Liver (tissue), 9 donors: ENCODE data around the gene ZNF440. TPM values are rescaled to one million over a fixed set of nuclear protein-coding genes. Genes with fewer than 3 reads are reported as not detected.

ENCODE experiments used
- DNase-seq: peaks from one replicate; pipeline ENCODE4 v3.0.0-alpha.2; 2017; ENCODE audit warnings: low spot score
- H3K27ac ChIP-seq, 2 donors: one replicate each; pipeline ENCODE4 v1.7.0; 2013; ENCODE audit warnings: inconsistent platforms in 2 of 2, low read length in 2 of 2, control low read depth in 1 of 2, low read depth in 1 of 2, mild to moderate bottlenecking in 1 of 2
- H3K27me3 ChIP-seq, 4 donors: one replicate each; pipeline versions ENCODE4 v1.6.1 to v1.7.0; 2013; ENCODE audit warnings: low read length in 3 of 4, inconsistent platforms in 1 of 4, mild to moderate bottlenecking in 1 of 4, moderate library complexity in 1 of 4; ENCODE audit not compliant: control insufficient read depth in 4 of 4, insufficient read depth in 4 of 4
- H3K36me3 ChIP-seq, 4 donors: one replicate each; pipeline versions ENCODE4 v1.6.1 to v1.7.0; 2013; ENCODE audit warnings: low read length in 3 of 4, mild to moderate bottlenecking in 3 of 4, low read depth in 1 of 4, moderate library complexity in 1 of 4; ENCODE audit not compliant: control insufficient read depth in 4 of 4, insufficient read depth in 3 of 4
- H3K4me1 ChIP-seq, 4 donors: one replicate each; pipeline versions ENCODE4 v1.6.1 to v1.7.0; 2013; ENCODE audit warnings: low read length in 3 of 4, mild to moderate bottlenecking in 3 of 4, moderate library complexity in 1 of 4; ENCODE audit not compliant: control insufficient read depth in 4 of 4, insufficient read depth in 4 of 4
- H3K4me3 ChIP-seq, 3 donors: one replicate each; pipeline versions ENCODE4 v1.6.1 to v1.7.0; 2013; ENCODE audit warnings: low read length in 3 of 3, control low read depth in 1 of 3, low read depth in 1 of 3, mild to moderate bottlenecking in 1 of 3
- H3K9ac ChIP-seq, 2 donors: one replicate each; pipeline ENCODE4 v1.7.0; 2013; ENCODE audit warnings: low read length in 2 of 2, mild to moderate bottlenecking in 2 of 2, moderate library complexity in 2 of 2, control low read depth in 1 of 2, low read depth in 1 of 2
- H3K9me3 ChIP-seq, 4 donors: one replicate each; pipeline versions ENCODE4 v1.6.1 to v1.7.0; 2013; ENCODE audit warnings: low read length in 3 of 4; ENCODE audit not compliant: control insufficient read depth in 4 of 4
- EGR1 ChIP-seq, 2 donors: IDR thresholded peaks; 2 replicates each; pipeline ENCODE4 v1.6.1; 2016 to 2018; ENCODE audit warnings: antibody characterized with exemption in 2 of 2, low read depth in 2 of 2
- FOXA2 ChIP-seq: IDR thresholded peaks from 2 replicates; pipeline ENCODE4 v1.6.1; 2016; ENCODE audit warnings: antibody characterized with exemption
- GABPA ChIP-seq, 2 donors: IDR thresholded peaks in 1 of 2; conservative IDR thresholded peaks in 1 of 2; 2 replicates each; pipeline ENCODE4 v1.6.1; 2016; ENCODE audit warnings: antibody characterized with exemption in 2 of 2, mild to moderate bottlenecking in 1 of 2, moderate library complexity in 1 of 2
- HNF4A ChIP-seq, 2 donors: conservative IDR thresholded peaks; 2 replicates each; pipeline ENCODE4 v1.6.1; 2016; ENCODE audit warnings: antibody characterized with exemption in 2 of 2, mild to moderate bottlenecking in 2 of 2
- HNF4G ChIP-seq: IDR thresholded peaks from 2 replicates; pipeline ENCODE4 v1.6.1; 2016; ENCODE audit warnings: antibody characterized with exemption
- JUND ChIP-seq, 2 donors: IDR thresholded peaks; 2 replicates each; pipeline ENCODE4 v1.6.1; 2016; ENCODE audit warnings: antibody characterized with exemption in 2 of 2
- NR2F2 ChIP-seq: IDR thresholded peaks from 2 replicates; pipeline ENCODE4 v1.6.1; 2016; ENCODE audit warnings: antibody characterized with exemption
- RAD21 ChIP-seq, 2 donors: IDR thresholded peaks; 2 replicates each; pipeline ENCODE4 v1.6.1; 2016; ENCODE audit warnings: antibody characterized with exemption in 2 of 2, mild to moderate bottlenecking in 2 of 2
- RXRA ChIP-seq, 2 donors: IDR thresholded peaks; 2 replicates each; pipeline ENCODE4 v1.6.1; 2017 to 2018; ENCODE audit warnings: antibody characterized with exemption in 2 of 2, mild to moderate bottlenecking in 1 of 2
- SP1 ChIP-seq: IDR thresholded peaks from 2 replicates; pipeline ENCODE4 v1.6.1; 2018; ENCODE audit warnings: antibody characterized with exemption, mild to moderate bottlenecking
- TAF1 ChIP-seq: conservative IDR thresholded peaks from 2 replicates; pipeline ENCODE4 v1.6.1; 2016; ENCODE audit warnings: antibody characterized with exemption, mild to moderate bottlenecking
- YY1 ChIP-seq: IDR thresholded peaks from 2 replicates; pipeline ENCODE4 v1.6.1; 2016; ENCODE audit warnings: antibody characterized with exemption, mild to moderate bottlenecking
- WGBS: extraction: QIAGEN DNeasy Blood & Tissue Kit; methylation state at CpG from one replicate; pipeline ENCODE4 v1.1.7; 2013; 5-methylcytosine and 5-hydroxymethylcytosine counted together
- polyA plus RNA-seq, 2 donors: library from polyadenylated mRNA; stranded (reverse) in 1 of 2; unstranded in 1 of 2; fragments of 200-250 nt in 1 of 2; fragments of >200 nt in 1 of 2; fragmentation: Nextera tagmentation in 1 of 2; extraction: Ambion mirVana in 1 of 2; gene quantifications; one replicate each; pipeline versions ENCODE4 v1.2.1 to v1.2.3, GENCODE V29; 2013 to 2015
- total RNA-seq, 2 donors: library from RNA; depleted of rRNA; stranded (reverse); fragments of >200 nt; gene quantifications; one replicate each; pipeline ENCODE4 v1.2.3, GENCODE V29; 2014
- TF ChIP-seq, protein P1 (sequence below): fragments of 150-350 bp; IDR thresholded peaks from 2 replicates; pipeline ENCODE4 v1.5.1; 2017; ENCODE audit warnings: improper control_type of control experiment, low read depth, low read length; ENCODE audit not compliant: missing input control
- TF ChIP-seq, protein P2 (sequence below): IDR thresholded peaks from 2 replicates; pipeline ENCODE4 v1.6.1; 2016; ENCODE audit warnings: antibody characterized with exemption, mild to moderate bottlenecking
- TF ChIP-seq, protein P3 (sequence below): IDR thresholded peaks from 2 replicates; pipeline ENCODE4 v1.6.1; 2016; ENCODE audit warnings: antibody characterized with exemption
- TF ChIP-seq, protein P4 (sequence below): IDR thresholded peaks from 2 replicates; pipeline ENCODE4 v1.6.1; 2016; ENCODE audit warnings: antibody characterized with exemption
- TF ChIP-seq, protein P5 (sequence below): IDR thresholded peaks from 2 replicates; pipeline ENCODE4 v1.6.1; 2016; ENCODE audit warnings: antibody characterized with exemption
- donor health status: healthy.
- donor health status: healthy.
- donor health status: healthy.
- donor health status: healthy.
- donor health status: healthy.

ZNF440 gene
- total and polyA plus RNA-seq, 4 donors = 1.3 to 8.5 (median 4.3) TPM

- H3K4me1 ChIP-seq = peaks cover 0 to 2% (median 0%) of the 10 kb centered on the region in 4 donors
- TF ChIP-seq SP1 (no peak), YY1 (no peak), RXRA (IDR thresholded peaks at IDR 0.05) (no peak), HNF4A (conservative IDR thresholded peaks at IDR 0.05) (no peak), RAD21 (IDR thresholded peaks at IDR 0.05) (no peak)
- TF ChIP-seq, protein P1, sequence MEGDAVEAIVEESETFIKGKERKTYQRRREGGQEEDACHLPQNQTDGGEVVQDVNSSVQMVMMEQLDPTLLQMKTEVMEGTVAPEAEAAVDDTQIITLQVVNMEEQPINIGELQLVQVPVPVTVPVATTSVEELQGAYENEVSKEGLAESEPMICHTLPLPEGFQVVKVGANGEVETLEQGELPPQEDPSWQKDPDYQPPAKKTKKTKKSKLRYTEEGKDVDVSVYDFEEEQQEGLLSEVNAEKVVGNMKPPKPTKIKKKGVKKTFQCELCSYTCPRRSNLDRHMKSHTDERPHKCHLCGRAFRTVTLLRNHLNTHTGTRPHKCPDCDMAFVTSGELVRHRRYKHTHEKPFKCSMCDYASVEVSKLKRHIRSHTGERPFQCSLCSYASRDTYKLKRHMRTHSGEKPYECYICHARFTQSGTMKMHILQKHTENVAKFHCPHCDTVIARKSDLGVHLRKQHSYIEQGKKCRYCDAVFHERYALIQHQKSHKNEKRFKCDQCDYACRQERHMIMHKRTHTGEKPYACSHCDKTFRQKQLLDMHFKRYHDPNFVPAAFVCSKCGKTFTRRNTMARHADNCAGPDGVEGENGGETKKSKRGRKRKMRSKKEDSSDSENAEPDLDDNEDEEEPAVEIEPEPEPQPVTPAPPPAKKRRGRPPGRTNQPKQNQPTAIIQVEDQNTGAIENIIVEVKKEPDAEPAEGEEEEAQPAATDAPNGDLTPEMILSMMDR = no peak
- TF ChIP-seq, protein P2, sequence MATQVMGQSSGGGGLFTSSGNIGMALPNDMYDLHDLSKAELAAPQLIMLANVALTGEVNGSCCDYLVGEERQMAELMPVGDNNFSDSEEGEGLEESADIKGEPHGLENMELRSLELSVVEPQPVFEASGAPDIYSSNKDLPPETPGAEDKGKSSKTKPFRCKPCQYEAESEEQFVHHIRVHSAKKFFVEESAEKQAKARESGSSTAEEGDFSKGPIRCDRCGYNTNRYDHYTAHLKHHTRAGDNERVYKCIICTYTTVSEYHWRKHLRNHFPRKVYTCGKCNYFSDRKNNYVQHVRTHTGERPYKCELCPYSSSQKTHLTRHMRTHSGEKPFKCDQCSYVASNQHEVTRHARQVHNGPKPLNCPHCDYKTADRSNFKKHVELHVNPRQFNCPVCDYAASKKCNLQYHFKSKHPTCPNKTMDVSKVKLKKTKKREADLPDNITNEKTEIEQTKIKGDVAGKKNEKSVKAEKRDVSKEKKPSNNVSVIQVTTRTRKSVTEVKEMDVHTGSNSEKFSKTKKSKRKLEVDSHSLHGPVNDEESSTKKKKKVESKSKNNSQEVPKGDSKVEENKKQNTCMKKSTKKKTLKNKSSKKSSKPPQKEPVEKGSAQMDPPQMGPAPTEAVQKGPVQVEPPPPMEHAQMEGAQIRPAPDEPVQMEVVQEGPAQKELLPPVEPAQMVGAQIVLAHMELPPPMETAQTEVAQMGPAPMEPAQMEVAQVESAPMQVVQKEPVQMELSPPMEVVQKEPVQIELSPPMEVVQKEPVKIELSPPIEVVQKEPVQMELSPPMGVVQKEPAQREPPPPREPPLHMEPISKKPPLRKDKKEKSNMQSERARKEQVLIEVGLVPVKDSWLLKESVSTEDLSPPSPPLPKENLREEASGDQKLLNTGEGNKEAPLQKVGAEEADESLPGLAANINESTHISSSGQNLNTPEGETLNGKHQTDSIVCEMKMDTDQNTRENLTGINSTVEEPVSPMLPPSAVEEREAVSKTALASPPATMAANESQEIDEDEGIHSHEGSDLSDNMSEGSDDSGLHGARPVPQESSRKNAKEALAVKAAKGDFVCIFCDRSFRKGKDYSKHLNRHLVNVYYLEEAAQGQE = no peak
- TF ChIP-seq, protein P3, sequence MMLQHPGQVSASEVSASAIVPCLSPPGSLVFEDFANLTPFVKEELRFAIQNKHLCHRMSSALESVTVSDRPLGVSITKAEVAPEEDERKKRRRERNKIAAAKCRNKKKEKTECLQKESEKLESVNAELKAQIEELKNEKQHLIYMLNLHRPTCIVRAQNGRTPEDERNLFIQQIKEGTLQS = no peak
- H3K27ac ChIP-seq = no peak overlapping the region
- no peaks in the 10 kb centered on the region for H3K27me3 ChIP-seq
- WGBS = 70% methylated on average over 3 of the region's 3 CpGs
- DNase-seq = no peak
- no peak overlapping the region for H3K4me3 ChIP-seq
- H3K9ac ChIP-seq = no peak overlapping the region
- H3K9me3 ChIP-seq = peaks cover 0 to 2% (median under 1%) of the 10 kb centered on the region in 4 donors
- peaks cover 0 to 2% (median 0%) of the 10 kb centered on the region in 4 donors for H3K36me3 ChIP-seq
Measured at GRCh38 chr19:11853358-11853757, 39.3 kb downstream of the ZNF440 start.

DNA sequence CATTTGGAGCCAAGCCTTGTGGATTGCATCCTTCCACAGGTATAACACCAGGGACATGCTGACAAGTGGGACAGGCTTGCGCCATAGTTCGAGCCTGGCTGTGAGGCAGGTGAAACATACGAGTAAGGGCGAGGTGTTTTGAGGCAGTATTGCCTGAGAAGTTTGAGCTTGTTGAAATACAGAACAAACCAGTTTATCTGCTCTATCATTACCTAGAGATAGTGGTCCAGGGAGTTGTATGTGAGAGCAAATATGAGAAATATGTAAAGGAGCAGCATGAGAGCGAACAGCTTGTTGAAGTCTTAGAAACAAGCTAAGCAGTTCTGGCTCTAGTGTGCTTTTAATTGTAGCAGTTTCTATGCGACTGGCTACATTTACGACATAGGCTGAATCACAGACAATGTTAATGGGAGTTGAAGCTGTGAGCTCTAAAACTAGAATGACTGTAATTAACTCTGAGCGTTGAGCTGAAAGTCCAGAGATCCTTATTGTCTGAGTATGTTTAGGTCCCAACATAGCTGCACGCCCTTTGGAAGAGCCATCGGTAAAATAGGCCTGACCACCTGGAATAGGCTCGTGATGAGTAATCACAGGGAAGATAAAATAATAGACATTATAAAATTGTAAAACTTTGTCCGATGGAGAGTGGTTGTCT lies 42.6 kb downstream of the ZNF440 start:
- no peak for TF ChIP-seq HNF4A (conservative IDR thresholded peaks at IDR 0.05)
- Histone ChIP-seq H3K9ac (no peak overlapping the region), H3K4me3 (no peak overlapping the region), H3K4me1 (no peaks in the 10 kb centered on the region), H3K27ac (no peak overlapping the region), H3K27me3 (no peaks in the 10 kb centered on the region), H3K9me3 (peaks cover 0 to 5% (median 3%) of the 10 kb centered on the region in 4 donors), H3K36me3 (peaks cover 0 to 2% (median 0%) of the 10 kb centered on the region in 4 donors)
- DNase-seq = no peak
- 90% methylated on average over 12 of the region's 12 CpGs for WGBS

GRCh38 chr19:11860721-11861120 lies 46.6 kb downstream of the ZNF440 start:
- Histone ChIP-seq H3K36me3 (peaks cover 0 to 2% (median 0%) of the 10 kb centered on the region in 4 donors), H3K27me3 (no peaks in the 10 kb centered on the region), H3K4me3 (no peak overlapping the region), H3K27ac (no peak overlapping the region), H3K9ac (no peak overlapping the region), H3K9me3 (peaks cover 0 to 10% (median 7%) of the 10 kb centered on the region in 4 donors), H3K4me1 (no peaks in the 10 kb centered on the region)
- WGBS = 94% methylated on average over 7 of the region's 7 CpGs
- DNase-seq = no peak
- TF ChIP-seq JUND (IDR thresholded peaks at IDR 0.05) (no peak), TAF1 (no peak), RXRA (IDR thresholded peaks at IDR 0.05) (no peak), HNF4A (conservative IDR thresholded peaks at IDR 0.05) (no peak), FOXA2 (no peak), GABPA (IDR thresholded peaks at IDR 0.05 in 1 of 2, conservative IDR thresholded peaks at IDR 0.05 in 1 of 2) (no peak), RAD21 (IDR thresholded peaks at IDR 0.05) (no peak), YY1 (no peak), SP1 (no peak), HNF4G (no peak), NR2F2 (no peak), EGR1 (IDR thresholded peaks at IDR 0.05; ENCODE audit: low read depth in 2 of 2) (no peak)
- TF ChIP-seq, protein P1 = no peak
- TF ChIP-seq, protein P4, sequence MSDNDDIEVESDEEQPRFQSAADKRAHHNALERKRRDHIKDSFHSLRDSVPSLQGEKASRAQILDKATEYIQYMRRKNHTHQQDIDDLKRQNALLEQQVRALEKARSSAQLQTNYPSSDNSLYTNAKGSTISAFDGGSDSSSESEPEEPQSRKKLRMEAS = no peak
- TF ChIP-seq, protein P5, sequence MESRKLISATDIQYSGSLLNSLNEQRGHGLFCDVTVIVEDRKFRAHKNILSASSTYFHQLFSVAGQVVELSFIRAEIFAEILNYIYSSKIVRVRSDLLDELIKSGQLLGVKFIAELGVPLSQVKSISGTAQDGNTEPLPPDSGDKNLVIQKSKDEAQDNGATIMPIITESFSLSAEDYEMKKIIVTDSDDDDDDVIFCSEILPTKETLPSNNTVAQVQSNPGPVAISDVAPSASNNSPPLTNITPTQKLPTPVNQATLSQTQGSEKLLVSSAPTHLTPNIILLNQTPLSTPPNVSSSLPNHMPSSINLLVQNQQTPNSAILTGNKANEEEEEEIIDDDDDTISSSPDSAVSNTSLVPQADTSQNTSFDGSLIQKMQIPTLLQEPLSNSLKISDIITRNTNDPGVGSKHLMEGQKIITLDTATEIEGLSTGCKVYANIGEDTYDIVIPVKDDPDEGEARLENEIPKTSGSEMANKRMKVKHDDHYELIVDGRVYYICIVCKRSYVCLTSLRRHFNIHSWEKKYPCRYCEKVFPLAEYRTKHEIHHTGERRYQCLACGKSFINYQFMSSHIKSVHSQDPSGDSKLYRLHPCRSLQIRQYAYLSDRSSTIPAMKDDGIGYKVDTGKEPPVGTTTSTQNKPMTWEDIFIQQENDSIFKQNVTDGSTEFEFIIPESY = no peak
